ENCODE measurements around the gene CCDC9B. TPM values are rescaled to one million over a fixed set of nuclear protein-coding genes. Genes with fewer than 3 reads are reported as not detected.
A peak's percentile ranks its signal among the peaks of the same experiment; 100 is the strongest.

Gene CCDC9B
- total RNA-seq: 0.63 TPM

GRCh38 chr15:40340740-40341400, at the start of gene CCDC9B:
Gene CCDC9B (minus strand): TSS chr15:40340939. CDS start chr15:40340819, 120 bp downstream.
- Histone ChIP-seq H3K4me3 (ENCODE audit: low read length) (no peak within 1 kb of the TSS), H3K9me3 (ENCODE audit: low read depth, low read length) (no peaks in the 10 kb centered on the region), H3K27me3 (ENCODE audit: insufficient read depth, low read length) (no peaks in the 10 kb centered on the region), H3K4me1 (ENCODE audit: insufficient read depth, low read length) (peaks cover 61% of the 10 kb centered on the region)

- Histone ChIP-seq H3K9me3 (ENCODE audit: low read depth, low read length) (no peaks in the 10 kb centered on the region), H3K27me3 (ENCODE audit: insufficient read depth, low read length) (no peaks in the 10 kb centered on the region), H3K4me3 (ENCODE audit: low read length) (no peak overlapping the region), H3K4me1 (ENCODE audit: insufficient read depth, low read length) (peaks cover 46% of the 10 kb centered on the region)
Observed at GRCh38 chr15:40389824-40390595, 49.3 kb upstream of the CCDC9B start.

- H3K27me3 ChIP-seq (ENCODE audit: insufficient read depth, low read length): no peaks in the 10 kb centered on the region
- no peak overlapping the region for H3K4me3 ChIP-seq (ENCODE audit: low read length)
- peaks cover 41% of the 10 kb centered on the region for H3K4me1 ChIP-seq (ENCODE audit: insufficient read depth, low read length)
- no peaks in the 10 kb centered on the region for H3K9me3 ChIP-seq (ENCODE audit: low read depth, low read length)
Observed at GRCh38 chr15:40388941-40389823, 48.4 kb upstream of the CCDC9B start.

DNA sequence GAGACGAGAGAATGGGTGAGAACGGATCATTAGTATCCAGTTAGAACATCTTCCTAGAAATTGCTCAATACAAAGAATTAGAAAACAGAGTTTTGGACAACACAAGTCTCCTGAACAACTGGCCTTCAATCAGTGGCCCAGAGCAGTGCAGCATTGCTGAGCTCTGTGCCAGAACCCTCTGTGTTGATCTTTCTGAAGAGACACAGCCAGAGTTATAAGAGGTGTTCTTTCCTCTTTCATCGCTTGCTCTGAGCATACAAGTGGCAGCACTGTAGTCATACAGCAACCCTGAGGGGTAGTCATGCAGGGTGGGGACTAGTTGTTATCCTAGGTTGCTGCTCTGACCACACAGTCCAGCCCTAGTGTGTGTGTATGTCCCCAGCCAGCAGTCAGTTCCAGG, 45.7 kb upstream of the CCDC9B start:
- Histone ChIP-seq H3K4me3 (ENCODE audit: low read length) (no peak overlapping the region), H3K4me1 (ENCODE audit: insufficient read depth, low read length) (peaks cover 50% of the 10 kb centered on the region), H3K9me3 (ENCODE audit: low read depth, low read length) (no peaks in the 10 kb centered on the region), H3K27me3 (ENCODE audit: insufficient read depth, low read length) (no peaks in the 10 kb centered on the region)

GRCh38 chr15:40382580-40383456, 42.1 kb upstream of the CCDC9B start, which contains the start of gene KNSTRN:
Gene KNSTRN (plus strand): TSS chr15:40382721. CDS start chr15:40382836, 115 bp downstream.
- Histone ChIP-seq H3K27me3 (ENCODE audit: insufficient read depth, low read length) (no peaks in the 10 kb centered on the region), H3K9me3 (ENCODE audit: low read depth, low read length) (no peaks in the 10 kb centered on the region), H3K4me1 (ENCODE audit: insufficient read depth, low read length) (peaks cover 37% of the 10 kb centered on the region), H3K4me3 (ENCODE audit: low read length) (peak within 1 kb of the TSS; percentile 96)

DNA sequence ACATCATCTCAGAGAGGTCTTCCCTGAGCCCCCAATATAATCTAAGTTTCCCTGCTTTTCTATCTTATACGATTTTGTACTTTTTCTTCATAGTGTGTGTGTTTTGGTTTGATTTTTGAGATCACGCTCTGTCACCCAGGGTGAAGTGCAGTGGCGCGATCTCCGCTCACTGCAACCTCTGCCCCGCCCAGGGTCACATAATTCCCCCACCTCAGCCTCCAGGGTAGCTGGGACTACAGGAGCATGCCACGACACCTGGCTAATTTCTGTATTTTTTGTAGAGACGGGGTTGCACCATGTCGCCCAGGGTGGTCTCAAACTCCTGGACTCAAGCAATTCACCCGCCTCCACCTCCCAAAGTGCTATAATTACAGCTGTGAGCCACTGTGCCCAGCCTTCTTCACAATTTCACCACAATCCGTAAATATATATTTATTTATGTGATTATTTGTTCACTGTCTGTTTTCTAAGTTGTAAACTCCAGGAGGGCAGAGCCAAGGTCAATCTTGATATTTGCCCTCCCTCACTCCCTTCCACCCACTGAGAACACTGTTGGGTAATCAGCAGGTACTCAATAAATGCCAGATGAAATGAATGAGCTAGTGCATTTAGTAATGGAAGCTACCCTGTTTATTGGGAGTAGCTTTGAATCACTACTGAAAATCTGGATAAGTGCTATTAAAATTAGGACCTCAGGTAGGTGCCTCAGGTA, 41.2 kb upstream of the CCDC9B start:
- H3K9me3 ChIP-seq (ENCODE audit: low read depth, low read length): no peaks in the 10 kb centered on the region
- peaks cover 31% of the 10 kb centered on the region for H3K4me1 ChIP-seq (ENCODE audit: insufficient read depth, low read length)
- H3K4me3 ChIP-seq (ENCODE audit: low read length): no peak overlapping the region
- no peaks in the 10 kb centered on the region for H3K27me3 ChIP-seq (ENCODE audit: insufficient read depth, low read length)

DNA sequence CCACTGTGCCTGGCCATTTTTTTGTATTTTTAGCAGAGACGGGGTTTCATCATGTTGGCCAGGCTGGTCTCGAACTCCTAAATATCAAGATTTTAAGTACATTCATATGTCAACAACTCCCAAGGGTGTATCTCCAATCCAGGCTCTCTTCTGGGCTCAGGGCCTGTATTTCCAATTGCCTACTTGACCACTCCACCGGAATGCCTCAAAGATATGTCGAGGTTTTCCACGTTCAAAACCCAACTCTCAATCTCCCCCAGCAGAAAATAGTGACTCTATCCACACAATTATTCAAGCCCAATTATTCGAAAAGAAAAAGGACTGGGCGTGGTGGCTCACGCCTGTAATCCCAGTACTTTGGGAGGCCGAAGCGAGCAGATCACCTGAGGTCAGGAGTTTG, 39.9 kb upstream of the CCDC9B start:
- H3K4me3 ChIP-seq (ENCODE audit: low read length): no peak overlapping the region
- H3K27me3 ChIP-seq (ENCODE audit: insufficient read depth, low read length): no peaks in the 10 kb centered on the region
- H3K4me1 ChIP-seq (ENCODE audit: insufficient read depth, low read length): peaks cover 31% of the 10 kb centered on the region
- H3K9me3 ChIP-seq (ENCODE audit: low read depth, low read length): no peaks in the 10 kb centered on the region

GRCh38 chr15:40379853-40380252, 39.1 kb upstream of the CCDC9B start:
- H3K4me3 ChIP-seq (ENCODE audit: low read length): no peak overlapping the region
- no peaks in the 10 kb centered on the region for H3K27me3 ChIP-seq (ENCODE audit: insufficient read depth, low read length)
- no peaks in the 10 kb centered on the region for H3K9me3 ChIP-seq (ENCODE audit: low read depth, low read length)

DNA sequence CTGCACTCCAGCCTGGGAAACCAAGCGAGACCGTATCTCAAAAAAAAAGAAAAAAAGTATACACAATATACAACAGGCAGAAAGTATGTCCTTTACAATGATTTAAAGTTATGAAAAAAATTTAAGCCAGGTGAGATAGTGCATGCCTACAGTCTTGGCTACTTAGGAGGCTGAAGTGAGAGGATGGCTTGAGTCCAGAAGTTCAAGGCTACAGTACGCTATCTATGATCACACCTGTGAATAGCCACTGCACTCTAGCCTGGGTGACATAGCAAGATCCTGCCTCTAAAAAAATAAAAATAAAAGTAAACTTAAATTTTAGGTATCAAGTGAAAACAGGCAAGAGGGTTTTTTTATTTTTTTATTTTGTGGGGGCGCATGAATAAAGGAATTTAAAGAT, 38.6 kb upstream of the CCDC9B start:
- H3K9me3 ChIP-seq (ENCODE audit: low read depth, low read length): no peaks in the 10 kb centered on the region
- H3K4me1 ChIP-seq (ENCODE audit: insufficient read depth, low read length): peaks cover 29% of the 10 kb centered on the region
- no peaks in the 10 kb centered on the region for H3K27me3 ChIP-seq (ENCODE audit: insufficient read depth, low read length)
- no peak overlapping the region for H3K4me3 ChIP-seq (ENCODE audit: low read length)

More at GRCh38 chr15:40379853-40380252, 39.1 kb upstream of the CCDC9B start:
- peaks cover 31% of the 10 kb centered on the region for H3K4me1 ChIP-seq (ENCODE audit: insufficient read depth, low read length)

DNA sequence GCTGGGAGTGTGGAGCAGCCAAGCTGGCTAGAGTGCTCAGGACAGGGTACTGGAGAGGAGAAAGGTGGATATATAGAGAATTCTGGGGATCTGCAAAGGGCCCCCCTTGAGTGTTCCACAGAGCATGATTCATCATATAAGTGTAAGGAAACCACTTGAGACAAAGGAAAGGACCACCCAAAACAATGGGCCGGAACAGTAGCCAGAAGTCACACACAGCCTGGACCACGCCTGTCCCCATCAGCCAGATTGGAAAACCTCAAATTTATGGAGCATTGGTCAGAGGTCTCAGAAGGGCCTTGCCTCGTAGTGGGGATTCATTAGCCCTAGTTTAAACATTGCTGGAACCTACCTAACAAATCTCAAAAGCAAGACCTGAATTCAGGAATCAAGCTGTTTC, 36.9 kb upstream of the CCDC9B start:
- no peaks in the 10 kb centered on the region for H3K27me3 ChIP-seq (ENCODE audit: insufficient read depth, low read length)
- peaks cover 20% of the 10 kb centered on the region for H3K4me1 ChIP-seq (ENCODE audit: insufficient read depth, low read length)
- H3K4me3 ChIP-seq (ENCODE audit: low read length): no peak overlapping the region
- no peaks in the 10 kb centered on the region for H3K9me3 ChIP-seq (ENCODE audit: low read depth, low read length)

GRCh38 chr15:40372981-40373380, 32.2 kb upstream of the CCDC9B start:
- H3K9me3 ChIP-seq (ENCODE audit: low read depth, low read length): no peaks in the 10 kb centered on the region
- peaks cover 10% of the 10 kb centered on the region for H3K4me1 ChIP-seq (ENCODE audit: insufficient read depth, low read length)
- H3K4me3 ChIP-seq (ENCODE audit: low read length): no peak overlapping the region
- no peaks in the 10 kb centered on the region for H3K27me3 ChIP-seq (ENCODE audit: insufficient read depth, low read length)

DNA sequence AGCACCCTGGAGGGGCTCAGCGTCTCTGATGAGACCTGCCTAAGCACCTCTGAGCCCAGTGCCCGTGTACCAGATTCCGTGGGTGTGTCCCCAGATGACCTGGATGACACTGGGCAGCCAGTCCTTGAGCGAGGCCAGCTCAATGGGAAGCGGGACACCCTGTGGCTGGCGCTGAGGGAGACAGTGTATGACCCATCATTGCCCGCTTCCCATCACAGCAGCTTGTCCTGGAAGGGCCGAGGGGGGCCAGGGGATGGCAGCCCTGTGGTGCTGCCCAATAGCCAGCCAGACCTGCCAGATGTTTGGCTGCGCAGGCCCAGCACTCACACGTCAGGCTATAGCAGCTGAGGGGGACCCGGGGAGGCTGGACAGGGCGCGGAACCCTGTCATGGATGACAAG, 29.2 kb upstream of the CCDC9B start:
- Histone ChIP-seq H3K9me3 (ENCODE audit: low read depth, low read length) (no peaks in the 10 kb centered on the region), H3K4me1 (ENCODE audit: insufficient read depth, low read length) (peaks cover 30% of the 10 kb centered on the region), H3K4me3 (ENCODE audit: low read length) (no peak overlapping the region), H3K27me3 (ENCODE audit: insufficient read depth, low read length) (no peaks in the 10 kb centered on the region)

GRCh38 chr15:40369474-40369869, 28.7 kb upstream of the CCDC9B start:
- Histone ChIP-seq H3K27me3 (ENCODE audit: insufficient read depth, low read length) (no peaks in the 10 kb centered on the region), H3K4me1 (ENCODE audit: insufficient read depth, low read length) (peaks cover 30% of the 10 kb centered on the region), H3K4me3 (ENCODE audit: low read length) (no peak overlapping the region), H3K9me3 (ENCODE audit: low read depth, low read length) (no peaks in the 10 kb centered on the region)
